Measurements from ENCODE around the gene EDC4.
"Not testable (repeated sequence)": the region's sequence is repeated elsewhere in the genome, so short reads cannot be mapped to it uniquely, and the experiment has no call there.

The EDC4 gene

DNA sequence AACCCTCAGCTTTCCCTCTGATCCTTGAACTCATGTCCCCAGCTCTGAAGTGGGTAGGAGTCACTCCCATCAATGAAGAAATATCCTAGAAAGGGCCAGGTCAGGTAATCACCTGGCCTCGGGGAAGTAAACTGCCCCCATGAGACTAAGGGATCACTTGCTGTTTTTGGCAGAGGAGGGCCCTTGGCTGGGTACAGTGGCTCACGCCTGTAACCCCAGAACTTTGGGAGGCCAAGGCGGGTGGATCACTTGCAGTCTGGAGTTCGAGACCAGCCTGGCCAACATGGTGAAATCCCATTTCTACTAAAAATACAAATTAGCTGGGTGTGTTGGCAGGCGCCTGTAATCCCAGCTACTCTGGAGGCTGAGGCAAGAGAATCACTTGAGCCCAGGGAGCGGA, 8.8 kb upstream of the EDC4 start:
- not testable (repeated sequence) for H3K27ac Mint-ChIP-seq; ATAC-seq; H3K9me3 Mint-ChIP-seq; H3K4me3 Mint-ChIP-seq; DNase-seq (ENCODE audit: low spot score in 2 of 2)
- peaks cover 72% of the 10 kb centered on the region for H3K36me3 Mint-ChIP-seq
- peaks cover 11% of the 10 kb centered on the region for H3K4me1 Mint-ChIP-seq

DNA sequence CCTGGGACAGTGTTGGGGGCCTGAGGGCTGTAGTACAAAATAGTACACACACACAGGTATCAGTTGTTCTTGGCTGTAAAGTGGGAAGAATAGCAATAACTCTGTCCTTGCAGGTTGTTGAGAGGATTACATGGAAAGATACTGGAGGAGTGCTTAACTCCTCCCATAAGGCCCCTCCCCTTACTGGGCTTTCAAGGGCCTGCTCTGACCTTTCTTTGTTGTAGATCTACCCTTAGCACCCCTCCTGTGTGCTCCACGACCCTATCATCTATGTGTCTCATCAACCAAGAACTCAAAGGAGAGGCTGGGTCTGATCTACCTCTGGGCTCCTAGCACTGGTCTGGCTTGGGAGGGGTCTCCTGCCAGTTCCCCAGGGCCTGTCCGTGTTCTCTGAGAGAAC, 8.3 kb upstream of the EDC4 start:
- Mint-ChIP-seq H3K4me1 (peaks cover 11% of the 10 kb centered on the region), H3K9me3 (no peaks in the 10 kb centered on the region), H3K27ac (peak overlapping the region; percentile 63), H3K36me3 (peaks cover 72% of the 10 kb centered on the region), H3K4me3 (no peak overlapping the region)
- no peak for DNase-seq (ENCODE audit: low spot score in 2 of 2)
- no peak for ATAC-seq

DNA sequence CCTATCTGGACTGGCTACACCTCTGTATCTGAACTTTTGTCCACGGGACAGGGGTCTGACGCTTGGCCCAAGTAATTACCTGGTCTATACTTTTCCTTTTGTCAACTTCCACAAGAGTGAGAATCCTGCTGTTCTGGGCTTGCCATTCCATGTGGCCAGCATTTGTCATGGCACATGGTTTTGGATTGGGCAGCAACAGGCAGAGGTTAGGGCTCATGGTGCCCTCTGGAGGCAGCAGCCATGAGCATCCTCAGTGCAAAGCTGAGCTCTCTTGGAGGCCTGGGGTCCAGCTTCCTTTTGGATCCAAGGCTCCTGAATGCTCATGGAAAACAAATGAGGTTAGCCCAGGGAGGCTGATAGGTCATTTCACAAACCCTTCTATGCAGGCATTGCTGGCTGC, 7.5 kb upstream of the EDC4 start:
- peaks cover 72% of the 10 kb centered on the region for H3K36me3 Mint-ChIP-seq
- H3K27ac Mint-ChIP-seq = peak overlapping the region; percentile 63
- H3K4me1 Mint-ChIP-seq = peaks cover 11% of the 10 kb centered on the region
- no peaks in the 10 kb centered on the region for H3K9me3 Mint-ChIP-seq
- H3K4me3 Mint-ChIP-seq = no peak overlapping the region
- ATAC-seq (no peak), DNase-seq (ENCODE audit: low spot score in 2 of 2) (no peak)

DNA sequence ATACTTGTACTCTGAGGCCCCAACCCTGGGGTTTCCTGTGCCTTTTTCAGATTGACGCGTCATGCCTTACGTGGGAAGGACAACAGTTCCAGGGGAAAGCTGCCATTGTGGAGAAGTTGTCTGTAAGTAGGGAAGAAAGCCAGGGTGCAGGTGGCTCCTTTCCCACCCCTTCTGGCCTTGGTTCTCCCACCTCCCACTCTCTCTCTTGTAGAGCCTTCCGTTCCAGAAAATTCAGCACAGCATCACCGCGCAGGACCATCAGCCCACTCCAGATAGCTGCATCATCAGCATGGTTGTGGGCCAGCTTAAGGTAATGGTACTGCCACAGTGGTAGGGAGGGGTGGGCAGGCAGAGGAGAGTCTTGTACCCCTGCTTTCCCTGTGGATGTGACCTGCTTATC, 4.6 kb upstream of the EDC4 start:
- H3K36me3 Mint-ChIP-seq = peaks cover 81% of the 10 kb centered on the region
- H3K27ac Mint-ChIP-seq = peak overlapping the region; percentile 43
- H3K9me3 Mint-ChIP-seq = no peaks in the 10 kb centered on the region
- peaks cover 8% of the 10 kb centered on the region for H3K4me1 Mint-ChIP-seq
- no peak for DNase-seq (ENCODE audit: low spot score in 2 of 2)
- no peak for ATAC-seq
- no peak overlapping the region for H3K4me3 Mint-ChIP-seq

DNA sequence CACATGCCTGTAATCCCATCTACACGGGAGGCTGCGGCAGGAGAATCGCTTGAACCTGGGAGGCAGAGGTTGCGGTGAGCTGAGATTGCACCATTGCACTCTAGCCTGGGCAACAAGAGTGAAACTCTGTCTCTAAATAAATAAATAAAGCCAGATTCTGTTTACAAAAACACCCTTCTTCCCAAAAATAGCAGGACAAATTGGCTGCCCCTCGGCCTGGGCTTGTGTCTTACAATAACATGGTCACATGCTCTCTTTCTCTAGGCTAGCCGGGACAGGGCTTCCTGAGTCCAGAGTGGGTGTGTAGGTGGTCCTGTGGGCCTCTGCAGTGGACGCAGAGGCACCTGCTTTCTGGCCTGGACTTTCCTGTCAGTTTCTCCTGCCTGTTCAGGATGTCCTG, 3.2 kb upstream of the EDC4 start:
- H3K36me3 Mint-ChIP-seq = peaks cover 87% of the 10 kb centered on the region
- no peak for DNase-seq (ENCODE audit: low spot score in 2 of 2)
- no peak for ATAC-seq

DNA sequence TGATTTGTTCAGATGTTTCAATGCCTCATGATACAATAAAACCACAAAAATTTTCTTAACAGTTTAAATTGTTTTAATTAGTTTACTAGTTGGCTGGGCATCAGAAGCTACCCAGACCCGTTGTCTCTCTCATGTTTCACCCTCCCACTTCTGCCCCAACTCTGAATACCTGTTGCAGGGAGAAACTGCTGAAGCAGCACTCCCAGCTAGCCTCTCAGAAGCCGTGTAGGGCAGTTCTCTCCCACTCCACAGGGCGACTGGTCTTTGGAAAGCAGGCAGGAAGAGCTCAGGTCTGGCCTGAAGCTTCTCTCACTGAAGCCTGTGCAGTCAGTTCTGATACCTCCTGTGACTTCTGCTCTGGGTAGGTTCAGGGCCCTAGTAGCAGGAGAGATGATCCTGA, 1.6 kb upstream of the EDC4 start:
- peaks cover 85% of the 10 kb centered on the region for H3K36me3 Mint-ChIP-seq

More for the DNA sequence above, 3.2 kb upstream of the EDC4 start:
- Mint-ChIP-seq H3K4me3 (no peak overlapping the region), H3K4me1 (peaks cover 21% of the 10 kb centered on the region), H3K9me3 (no peaks in the 10 kb centered on the region), H3K27ac (no peak overlapping the region)

DNA sequence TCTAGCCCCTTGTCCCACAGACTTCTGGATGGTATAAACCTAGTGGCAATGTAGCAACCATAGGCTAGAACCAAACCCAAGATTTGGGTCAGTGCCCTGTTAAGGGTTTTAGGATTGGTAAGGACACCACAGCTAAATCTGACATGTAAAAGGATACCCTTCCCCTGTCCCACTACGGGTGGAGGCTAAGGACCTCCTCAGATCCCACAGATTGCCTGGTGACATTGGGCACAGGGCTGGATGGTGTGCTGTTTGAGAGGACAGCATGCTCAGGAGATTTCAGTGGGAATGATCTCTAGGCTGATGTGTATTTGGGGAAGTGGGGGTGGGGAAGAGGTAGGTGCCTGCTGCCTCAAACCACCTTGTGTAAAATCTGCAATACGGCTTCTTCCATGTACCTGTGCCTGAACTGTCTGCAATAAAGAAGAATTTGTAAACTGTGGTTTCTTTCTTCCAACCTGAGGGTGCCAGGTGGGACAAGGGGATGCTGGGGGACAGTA, 671 bp upstream of the EDC4 start:
- Mint-ChIP-seq H3K27ac (peak overlapping the region; percentile 96), H3K4me3 (peak overlapping the region; percentile 88), H3K9me3 (no peaks in the 10 kb centered on the region), H3K36me3 (peaks cover 85% of the 10 kb centered on the region), H3K4me1 (peaks cover 37% of the 10 kb centered on the region)
- ATAC-seq (no peak), DNase-seq (ENCODE audit: low spot score in 2 of 2) (no peak)

More for the DNA sequence above, 1.6 kb upstream of the EDC4 start:
- DNase-seq (ENCODE audit: low spot score in 2 of 2) = no peak
- ATAC-seq = no peak
- Mint-ChIP-seq H3K27ac (no peak overlapping the region), H3K4me3 (no peak overlapping the region), H3K4me1 (peaks cover 37% of the 10 kb centered on the region), H3K9me3 (no peaks in the 10 kb centered on the region)

DNA sequence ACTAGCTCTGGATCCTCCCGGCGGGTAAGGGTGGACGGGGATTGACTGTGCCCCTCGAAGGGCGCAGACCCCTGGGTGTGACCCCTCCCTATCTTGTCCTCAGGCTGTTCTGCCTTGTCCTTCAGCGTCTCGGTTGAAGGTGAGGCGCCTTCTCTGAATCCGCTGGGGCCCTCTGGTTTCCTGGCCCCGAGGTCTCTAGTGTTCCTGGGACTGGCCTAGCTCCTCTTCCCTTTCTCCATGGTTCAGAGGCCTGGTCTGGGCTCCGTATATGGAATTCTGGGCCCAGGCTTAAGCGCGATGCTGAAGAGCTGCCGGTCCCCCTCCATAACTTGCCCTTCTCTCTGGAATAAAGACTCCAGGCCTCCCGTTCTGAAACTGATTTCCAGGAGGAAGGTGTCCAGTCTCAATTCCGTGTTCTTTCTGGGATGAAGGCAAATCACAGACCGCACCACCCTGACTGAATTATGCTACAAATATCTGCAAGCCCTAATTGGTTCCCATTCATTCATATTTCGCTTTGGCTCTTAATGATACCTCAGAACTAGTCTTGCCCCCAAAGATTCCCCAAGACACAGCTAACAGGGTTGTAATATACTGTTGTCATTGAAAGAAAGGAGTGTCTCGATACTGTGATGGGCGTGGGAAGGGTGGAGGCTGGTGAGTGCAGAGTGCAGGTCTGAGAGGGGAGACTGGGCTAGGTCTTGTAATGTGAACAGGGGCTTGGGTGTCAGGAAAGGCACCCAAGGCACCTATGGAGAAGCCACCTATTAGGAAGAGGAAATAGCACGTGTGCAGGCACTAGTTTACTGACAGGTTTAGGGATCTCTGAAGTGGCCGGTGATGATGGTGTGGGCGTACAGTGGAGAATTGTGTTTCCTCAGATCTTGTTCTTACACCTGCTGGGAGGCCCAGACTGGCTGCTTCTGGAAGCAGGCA, 851 bp downstream of the EDC4 start:
- Mint-ChIP-seq H3K9me3 (no peaks in the 10 kb centered on the region), H3K27ac (peak overlapping the region; percentile 96), H3K4me3 (peak overlapping the region; percentile 88), H3K4me1 (peaks cover 37% of the 10 kb centered on the region), H3K36me3 (peaks cover 85% of the 10 kb centered on the region)
- DNase-seq (ENCODE audit: low spot score in 2 of 2) = no peak
- peak; percentile 16 for ATAC-seq

DNA sequence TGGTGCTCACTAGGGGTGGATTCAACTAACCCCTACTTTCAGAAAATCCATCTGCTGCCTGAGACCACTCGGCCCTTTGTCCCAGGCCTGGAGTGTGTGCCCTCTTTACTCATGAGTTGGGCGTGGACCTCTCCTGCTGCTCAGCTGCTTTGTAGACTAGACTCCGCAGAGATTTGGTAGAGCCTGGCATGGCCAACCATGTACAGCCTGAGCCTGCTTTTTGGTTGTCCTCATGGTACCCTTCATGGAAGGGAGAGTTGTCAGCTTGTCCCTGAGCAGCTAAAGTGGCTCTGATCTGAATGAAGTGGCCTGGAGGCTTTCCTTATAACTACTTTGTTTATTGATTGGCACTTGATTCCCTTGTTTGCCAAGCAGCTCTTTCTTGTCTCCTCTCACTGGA, 1.5 kb downstream of the EDC4 start:
- peak overlapping the region; percentile 96 for H3K27ac Mint-ChIP-seq
- DNase-seq (ENCODE audit: low spot score in 2 of 2) = no peak

DNA sequence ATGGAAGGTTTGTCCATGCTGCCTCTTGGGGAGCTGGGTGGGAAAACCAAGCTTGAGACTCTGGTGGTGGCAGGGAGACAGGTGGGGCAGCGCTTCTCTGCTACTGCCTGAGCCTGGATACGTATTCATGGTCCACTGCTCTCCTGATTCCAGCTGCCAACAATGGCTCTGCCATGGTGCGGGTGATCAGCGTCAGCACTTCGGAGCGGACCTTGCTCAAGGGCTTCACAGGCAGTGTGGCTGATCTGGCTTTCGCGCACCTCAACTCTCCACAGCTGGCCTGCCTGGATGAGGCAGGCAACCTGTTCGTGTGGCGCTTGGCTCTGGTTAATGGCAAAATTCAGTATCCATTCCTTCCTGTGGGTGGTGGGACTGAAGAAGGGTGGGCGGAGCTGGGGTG, 4.2 kb downstream of the EDC4 start:
- H3K4me1 Mint-ChIP-seq = peaks cover 36% of the 10 kb centered on the region
- no peaks in the 10 kb centered on the region for H3K9me3 Mint-ChIP-seq
- ATAC-seq (no peak), DNase-seq (ENCODE audit: low spot score in 2 of 2) (no peak)
- H3K4me3 Mint-ChIP-seq = no peak overlapping the region
- H3K27ac Mint-ChIP-seq = peak overlapping the region; percentile 96
- H3K36me3 Mint-ChIP-seq = peaks cover 91% of the 10 kb centered on the region

More for the DNA sequence above, 1.5 kb downstream of the EDC4 start:
- Mint-ChIP-seq H3K36me3 (peaks cover 85% of the 10 kb centered on the region), H3K4me1 (peaks cover 37% of the 10 kb centered on the region), H3K9me3 (no peaks in the 10 kb centered on the region), H3K4me3 (peak overlapping the region; percentile 88)
- no peak for ATAC-seq

DNA sequence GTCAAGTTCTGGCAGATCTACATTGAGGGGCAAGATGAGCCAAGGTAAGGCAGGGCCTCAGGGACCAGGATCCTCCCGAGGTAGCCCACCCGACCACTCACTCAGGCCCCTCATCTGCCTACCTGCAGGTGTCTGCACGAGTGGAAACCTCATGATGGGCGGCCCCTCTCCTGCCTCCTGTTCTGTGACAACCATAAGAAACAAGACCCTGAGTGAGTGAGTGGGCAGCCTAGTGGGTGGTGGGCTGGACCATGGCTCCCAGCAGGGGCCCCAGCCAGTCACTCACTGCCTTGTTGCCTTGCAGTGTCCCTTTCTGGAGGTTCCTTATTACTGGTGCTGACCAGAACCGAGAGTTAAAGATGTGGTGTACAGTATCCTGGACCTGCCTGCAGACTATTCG, 5.4 kb downstream of the EDC4 start:
- ATAC-seq = no peak
- no peak overlapping the region for H3K4me3 Mint-ChIP-seq
- no peaks in the 10 kb centered on the region for H3K9me3 Mint-ChIP-seq
- H3K4me1 Mint-ChIP-seq = peaks cover 31% of the 10 kb centered on the region
- H3K36me3 Mint-ChIP-seq = peaks cover 84% of the 10 kb centered on the region
- no peak for DNase-seq (ENCODE audit: low spot score in 2 of 2)
- H3K27ac Mint-ChIP-seq = no peak overlapping the region

DNA sequence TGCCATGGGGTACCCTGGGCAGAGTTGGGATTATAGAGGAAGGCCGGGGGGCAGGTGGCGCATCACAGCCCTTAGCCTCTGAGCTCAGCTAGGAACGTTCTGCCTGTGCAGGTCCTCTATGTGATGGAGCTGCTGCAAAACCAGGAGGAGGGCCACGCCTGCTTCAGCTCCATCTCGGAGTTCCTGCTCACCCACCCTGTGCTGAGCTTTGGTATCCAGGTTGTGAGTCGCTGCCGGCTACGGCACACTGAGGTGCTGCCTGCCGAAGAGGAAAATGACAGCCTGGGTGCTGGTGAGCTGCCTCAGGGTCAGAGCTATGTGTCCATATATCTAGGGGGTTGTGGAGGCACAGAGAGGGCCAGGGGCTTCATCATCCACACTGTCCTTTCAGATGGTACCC, 6.0 kb downstream of the EDC4 start:
- no peak for ATAC-seq
- Mint-ChIP-seq H3K4me1 (peaks cover 33% of the 10 kb centered on the region), H3K4me3 (no peak overlapping the region), H3K9me3 (no peaks in the 10 kb centered on the region), H3K27ac (no peak overlapping the region), H3K36me3 (peaks cover 86% of the 10 kb centered on the region)
- DNase-seq (ENCODE audit: low spot score in 2 of 2) = no peak

DNA sequence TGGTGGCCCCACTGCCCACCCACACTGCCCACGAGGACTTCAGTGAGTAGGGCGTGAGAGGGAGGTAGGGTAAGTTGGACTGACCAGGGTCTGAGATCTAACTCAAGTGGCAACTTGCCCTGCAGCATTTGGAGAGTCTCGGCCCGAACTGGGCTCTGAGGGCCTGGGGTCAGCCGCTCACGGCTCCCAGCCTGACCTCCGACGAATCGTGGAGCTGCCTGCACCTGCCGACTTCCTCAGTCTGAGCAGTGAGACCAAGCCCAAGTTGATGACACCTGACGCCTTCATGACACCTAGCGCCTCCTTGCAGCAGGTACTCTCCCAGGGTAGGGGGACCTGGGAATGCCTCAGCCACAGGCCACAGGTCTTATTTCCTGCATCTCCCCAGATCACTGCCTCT, 6.6 kb downstream of the EDC4 start:
- ATAC-seq (no peak), DNase-seq (ENCODE audit: low spot score in 2 of 2) (no peak)
- H3K27ac Mint-ChIP-seq = no peak overlapping the region
- no peak overlapping the region for H3K4me3 Mint-ChIP-seq
- peaks cover 27% of the 10 kb centered on the region for H3K4me1 Mint-ChIP-seq
- H3K36me3 Mint-ChIP-seq = peaks cover 88% of the 10 kb centered on the region
- H3K9me3 Mint-ChIP-seq = no peaks in the 10 kb centered on the region

DNA sequence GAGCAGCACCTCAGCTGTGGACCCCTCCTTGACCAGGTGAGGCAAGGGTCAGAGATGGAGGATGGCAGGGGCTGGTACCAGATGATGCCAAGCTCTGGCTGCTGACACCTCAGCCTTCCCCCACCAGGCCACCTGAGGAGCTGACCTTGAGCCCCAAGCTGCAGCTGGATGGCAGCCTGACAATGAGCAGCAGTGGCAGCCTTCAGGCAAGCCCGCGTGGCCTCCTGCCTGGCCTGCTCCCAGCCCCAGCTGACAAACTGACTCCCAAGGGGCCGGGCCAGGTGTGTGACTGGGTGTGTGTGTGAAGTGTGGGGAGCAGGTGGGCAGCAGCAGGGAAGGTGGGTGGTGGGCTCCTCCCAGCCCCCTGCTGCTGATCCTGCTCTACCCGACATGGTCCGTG, 7.1 kb downstream of the EDC4 start:
- H3K9me3 Mint-ChIP-seq = no peaks in the 10 kb centered on the region
- peaks cover 87% of the 10 kb centered on the region for H3K36me3 Mint-ChIP-seq
- H3K27ac Mint-ChIP-seq = peak overlapping the region; percentile 56
- H3K4me3 Mint-ChIP-seq = no peak overlapping the region
- H3K4me1 Mint-ChIP-seq = peaks cover 22% of the 10 kb centered on the region
- ATAC-seq = no peak
- no peak for DNase-seq (ENCODE audit: low spot score in 2 of 2)

DNA sequence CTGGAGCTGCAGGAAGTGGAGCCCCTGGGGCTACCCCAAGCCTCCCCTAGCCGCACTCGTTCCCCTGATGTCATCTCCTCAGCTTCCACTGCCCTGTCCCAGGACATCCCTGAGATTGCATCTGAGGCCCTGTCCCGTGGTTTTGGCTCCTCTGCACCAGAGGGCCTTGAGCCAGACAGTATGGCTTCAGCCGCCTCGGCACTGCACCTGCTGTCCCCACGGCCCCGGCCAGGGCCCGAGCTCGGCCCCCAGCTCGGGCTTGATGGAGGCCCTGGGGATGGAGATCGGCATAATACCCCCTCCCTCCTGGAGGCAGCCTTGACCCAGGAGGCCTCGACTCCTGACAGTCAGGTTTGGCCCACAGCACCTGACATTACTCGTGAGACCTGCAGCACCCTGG, 7.7 kb downstream of the EDC4 start:
- no peak overlapping the region for H3K4me3 Mint-ChIP-seq
- peaks cover 83% of the 10 kb centered on the region for H3K36me3 Mint-ChIP-seq
- H3K4me1 Mint-ChIP-seq = peaks cover 15% of the 10 kb centered on the region
- H3K27ac Mint-ChIP-seq = peak overlapping the region; percentile 56
- no peaks in the 10 kb centered on the region for H3K9me3 Mint-ChIP-seq
- no peak for ATAC-seq
- no peak for DNase-seq (ENCODE audit: low spot score in 2 of 2)

DNA sequence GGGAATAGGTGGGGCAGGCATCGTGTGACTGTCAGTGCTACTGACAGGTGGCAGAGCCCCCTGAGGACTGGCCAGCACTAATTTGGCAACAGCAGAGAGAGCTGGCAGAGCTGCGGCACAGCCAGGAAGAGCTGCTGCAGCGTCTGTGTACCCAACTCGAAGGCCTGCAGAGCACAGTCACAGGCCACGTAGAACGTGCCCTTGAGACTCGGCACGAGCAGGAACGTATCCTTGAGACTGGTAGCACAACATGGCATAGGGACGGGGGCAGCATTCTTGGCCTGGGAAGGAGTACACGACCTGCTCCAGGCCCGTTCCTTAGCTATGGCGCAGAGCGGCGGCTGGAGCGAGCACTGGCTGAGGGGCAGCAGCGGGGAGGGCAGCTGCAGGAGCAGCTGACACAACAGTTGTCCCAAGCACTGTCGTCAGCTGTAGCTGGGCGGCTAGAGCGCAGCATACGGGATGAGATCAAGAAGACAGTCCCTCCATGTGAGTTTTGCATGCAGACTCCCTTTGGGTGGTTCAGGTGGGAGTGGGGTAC, 8.8 kb downstream of the EDC4 start:
- Mint-ChIP-seq H3K27ac (peak overlapping the region; percentile 56), H3K9me3 (no peaks in the 10 kb centered on the region), H3K4me3 (no peak overlapping the region), H3K36me3 (peaks cover 79% of the 10 kb centered on the region), H3K4me1 (peaks cover 8% of the 10 kb centered on the region)
- DNase-seq (ENCODE audit: low spot score in 2 of 2) (no peak), ATAC-seq (no peak)

Data from stimulated activated effector memory CD8-positive, alpha-beta T cell treated with anti-CD3 and anti-CD28 coated beads, Interleukin-12 subunit alpha, Interleukin-12 subunit beta, amount 100 ng/mL, for 72 hours (primary cell).